ENCODE data around the gene ALDH1A3. TPM values are rescaled to one million over a fixed set of nuclear protein-coding genes. Genes with fewer than 3 reads are reported as not detected.

The ALDH1A3 gene
- total and polyA plus RNA-seq, 2 of the 4 experiments (the other 2 are of a cell fraction), result 3.1 to 5.0 TPM

- no peak overlapping the region for H3K23ac ChIP-seq (ENCODE audit: low read depth, low read length)
- no peak overlapping the region for H3K4me3 ChIP-seq (ENCODE audit: insufficient read depth, low read depth, low read length)
- no peak overlapping the region for H2BK120ac ChIP-seq (ENCODE audit: low read depth, low read length)
- no peak for ATAC-seq (ENCODE audit: low read depth)
- in situ Hi-C loops (cut with MboI; ENCODE audit: low sequenced_read_pairs) (loop anchor here (25.0 kb wide), 1 partner anchor 352 kb away; the partner anchor contains the start of gene CHSY1), dilution Hi-C loops (cut with HindIII; ENCODE audit: low sequenced_read_pairs, unreplicated experiment) (no loop called here), intact Hi-C loops (cut with micrococcal nuclease) (no loop called here)
- BruUV-seq (replicated peaks), result no TSS peak
- peaks cover 5% of the 10 kb centered on the region for H3K9me3 ChIP-seq (ENCODE audit: control insufficient read depth, insufficient read depth, low read length)
- H3K36me3 ChIP-seq (ENCODE audit: control insufficient read depth, insufficient read depth, low read length), result no peaks in the 10 kb centered on the region
- no peak overlapping the region for H3K4ac ChIP-seq (ENCODE audit: low read depth, low read length)
- H2AK5ac ChIP-seq (ENCODE audit: low read depth, low read length), result no peak overlapping the region
- H2BK15ac ChIP-seq (ENCODE audit: low read depth, low read length), result no peak overlapping the region
- H4K91ac ChIP-seq (ENCODE audit: insufficient read depth, low read depth, low read length), result no peak overlapping the region
- CTCF ChIA-PET, result no interaction called here
- H3K79me1 ChIP-seq (ENCODE audit: low read depth in 1 of 2, low read length in 2 of 2), result no peaks in the 10 kb centered on the region
- 0 out of 2 replicates have a peak, but pooled peaks cover 1% of the 10 kb centered on the region for H3K27me3 ChIP-seq (ENCODE audit: control insufficient read depth, insufficient read depth, low read length)
- no peak overlapping the region for H2BK20ac ChIP-seq (ENCODE audit: low read depth, low read length)
- H3K4me1 ChIP-seq (ENCODE audit: control insufficient read depth, insufficient read depth, low read length), result no peaks in the 10 kb centered on the region
- H3K27ac ChIP-seq (ENCODE audit: insufficient read depth, low read length), result no peak overlapping the region
- H2BK5ac ChIP-seq (ENCODE audit: low read depth, low read length, poor library complexity, severe bottlenecking), result no peak overlapping the region
- no peak overlapping the region for H3K14ac ChIP-seq (replicated peaks; ENCODE audit: low read depth, low read length)
- POLR2A ChIA-PET (ENCODE audit: unreplicated experiment), result no interaction called here
- peak overlapping the region; percentile 42 for H2AK9ac ChIP-seq (replicated peaks; ENCODE audit: low read depth, low read length, poor library complexity)
- H3K56ac ChIP-seq (ENCODE audit: extremely low read depth, insufficient read depth, low read length), result no peak overlapping the region
- no peak overlapping the region for H4K5ac ChIP-seq (ENCODE audit: low read depth, low read length)
- H4K8ac ChIP-seq (ENCODE audit: low read depth in 2 of 2, low read length in 2 of 2), result no peak overlapping the region
- H3K4me2 ChIP-seq (ENCODE audit: low read depth, low read length), result no peak overlapping the region
- H3K9me1 ChIP-seq (ENCODE audit: insufficient read depth, low read length), result no peaks in the 10 kb centered on the region
- WGBS, 2 experiments (ENCODE audit: extremely low coverage in 2 of 2, insufficient read length in 1 of 2), result 87% methylated on average over 8 of the region's 12 CpGs; no CpG with 5 or more reads in 1 of the 2 experiments
- no peak for DNase-seq
- no peaks in the 10 kb centered on the region for H4K20me1 ChIP-seq (ENCODE audit: insufficient read depth, low read length)
- H3K18ac ChIP-seq (ENCODE audit: low read depth, low read length), result no peak overlapping the region
- H3K9ac ChIP-seq (ENCODE audit: low read depth, low read length), result no peak overlapping the region
- H2AFZ ChIP-seq (replicated peaks; ENCODE audit: low read length, poor library complexity), result peak overlapping the region; percentile 22
- no peak for TF ChIP-seq MAFK (IDR thresholded peaks at IDR 0.05; ENCODE audit: low read depth, low read length)
- TF ChIP-seq BHLHE40 (IDR thresholded peaks at IDR 0.05; ENCODE audit: low read depth, low read length), result no peak
- no peak for TF ChIP-seq CHD1 (IDR thresholded peaks at IDR 0.05; ENCODE audit: low read depth, low read length)
- no peak for TF ChIP-seq RCOR1 (IDR thresholded peaks at IDR 0.05; ENCODE audit: insufficient replicate concordance, low read length)
- TF ChIP-seq NFE2L2 (IDR thresholded peaks at IDR 0.05; ENCODE audit: low read depth, low read length), result no peak
- TF ChIP-seq RFX5 (IDR thresholded peaks at IDR 0.05; ENCODE audit: low read depth, low read length), result no peak
- TF ChIP-seq MXI1 (IDR thresholded peaks at IDR 0.05; ENCODE audit: borderline replicate concordance, low read depth, low read length), result no peak
- TF ChIP-seq SMC3 (IDR thresholded peaks at IDR 0.05; ENCODE audit: low read depth, low read length), result no peak
- no peak for TF ChIP-seq MAZ (IDR thresholded peaks at IDR 0.05; ENCODE audit: borderline replicate concordance, low read depth, low read length)
- TF ChIP-seq FOS (IDR thresholded peaks at IDR 0.05; ENCODE audit: low read depth, low read length), result no peak
- TF ChIP-seq CEBPB (IDR thresholded peaks at IDR 0.05; ENCODE audit: low read depth, low read length), result no peak
- no peak; the same call in 1 of the 2 replicates for TF ChIP-seq CTCF (conservative IDR thresholded peaks at IDR 0.05; ENCODE audit: low read depth, low read length)
- no peak for TF ChIP-seq ELK1 (IDR thresholded peaks at IDR 0.05; ENCODE audit: borderline replicate concordance, low read depth, low read length)
- TF ChIP-seq RAD21 (IDR thresholded peaks at IDR 0.05; ENCODE audit: low read length), result no peak
- no peak for TF ChIP-seq POLR2A (IDR thresholded peaks at IDR 0.05; ENCODE audit: low read depth, low read length)
Observed at GRCh38 chr15:100909989-100910955, 30.6 kb downstream of the ALDH1A3 start.

All from IMR-90 (cell line).